Karpas-422 (cell line): ENCODE data around the gene SNX24. TPM values are rescaled to one million over a fixed set of nuclear protein-coding genes. Genes with fewer than 3 reads are reported as not detected.

ENCODE experiments used
- DNase-seq: peaks from one replicate; pipeline ENCODE4 v3.0.0-alpha.2; 2015
- H2AFZ ChIP-seq: fragments of 200-600 bp; sonication (generic); 2 replicates; pipeline ENCODE4 v1.6.1; 2014; ENCODE audit warnings: antibody characterized with exemption, low read length, mixed read lengths
- H3K27ac ChIP-seq: fragments of 200-600 bp; sonication (generic); 2 replicates; pipeline ENCODE4 v1.5.1; 2014; ENCODE audit warnings: mild to moderate bottlenecking, low read length, moderate library complexity
- H3K27me3 ChIP-seq: fragments of 200-600 bp; sonication (generic); 2 replicates; pipeline ENCODE4 v1.6.1; 2014; ENCODE audit warnings: low read length, mixed read lengths
- H3K36me3 ChIP-seq: fragments of 200-600 bp; sonication (generic); 2 replicates; pipeline ENCODE4 v1.6.1; 2014; ENCODE audit warnings: low read length, mixed read lengths; ENCODE audit not compliant: insufficient read depth
- H3K4me1 ChIP-seq: fragments of 200-600 bp; sonication (generic); 2 replicates; pipeline ENCODE4 v1.6.1; 2014; ENCODE audit warnings: mild to moderate bottlenecking, low read length, mixed read lengths
- H3K4me2 ChIP-seq: fragments of 200-600 bp; sonication (generic); 2 replicates; pipeline ENCODE4 v1.6.1; 2014; ENCODE audit warnings: low read length, low read depth, mild to moderate bottlenecking; ENCODE audit not compliant: poor library complexity, severe bottlenecking
- H3K4me3 ChIP-seq: fragments of 200-600 bp; sonication (generic); 2 replicates; pipeline ENCODE4 v1.5.1; 2014; ENCODE audit warnings: mild to moderate bottlenecking, antibody characterized with exemption, low read length, mixed read lengths
- H3K79me2 ChIP-seq: fragments of 200-600 bp; sonication (generic); 2 replicates; pipeline ENCODE4 v1.6.1; 2014; ENCODE audit warnings: mild to moderate bottlenecking, low read length, mixed read lengths
- H3K9ac ChIP-seq: fragments of 200-600 bp; sonication (generic); 2 replicates; pipeline ENCODE4 v1.6.0; 2014; ENCODE audit warnings: low read length
- H3K9me2 ChIP-seq: fragments of 200-600 bp; sonication (generic), shearing (Covaris generic); replicated peaks from 2 replicates; pipeline ENCODE4 v1.6.0; 2014; ENCODE audit warnings: mild to moderate bottlenecking, low read length, moderate library complexity; ENCODE audit not compliant: insufficient read depth
- H3K9me3 ChIP-seq: fragments of 300-700, 200-600 bp; sonication (generic); 2 replicates; pipeline ENCODE4 v1.6.1; 2014; ENCODE audit warnings: low read length, mixed read lengths
- H4K20me1 ChIP-seq: fragments of 200-600 bp; sonication (generic); 2 replicates; pipeline ENCODE4 v1.6.1; 2014; ENCODE audit warnings: mild to moderate bottlenecking, antibody characterized with exemption, low read length, low read depth; ENCODE audit not compliant: insufficient read depth
- total RNA-seq: library from RNA; depleted of rRNA; stranded (reverse); fragments of >200 nt; shearing (Covaris generic); gene quantifications from 2 replicates; pipeline ENCODE4 v1.2.3, GENCODE V29; 2014; ENCODE audit warnings: low replicate concordance

Gene SNX24
- total RNA-seq, 1 experiment from 2014 or later = not detected

DNA sequence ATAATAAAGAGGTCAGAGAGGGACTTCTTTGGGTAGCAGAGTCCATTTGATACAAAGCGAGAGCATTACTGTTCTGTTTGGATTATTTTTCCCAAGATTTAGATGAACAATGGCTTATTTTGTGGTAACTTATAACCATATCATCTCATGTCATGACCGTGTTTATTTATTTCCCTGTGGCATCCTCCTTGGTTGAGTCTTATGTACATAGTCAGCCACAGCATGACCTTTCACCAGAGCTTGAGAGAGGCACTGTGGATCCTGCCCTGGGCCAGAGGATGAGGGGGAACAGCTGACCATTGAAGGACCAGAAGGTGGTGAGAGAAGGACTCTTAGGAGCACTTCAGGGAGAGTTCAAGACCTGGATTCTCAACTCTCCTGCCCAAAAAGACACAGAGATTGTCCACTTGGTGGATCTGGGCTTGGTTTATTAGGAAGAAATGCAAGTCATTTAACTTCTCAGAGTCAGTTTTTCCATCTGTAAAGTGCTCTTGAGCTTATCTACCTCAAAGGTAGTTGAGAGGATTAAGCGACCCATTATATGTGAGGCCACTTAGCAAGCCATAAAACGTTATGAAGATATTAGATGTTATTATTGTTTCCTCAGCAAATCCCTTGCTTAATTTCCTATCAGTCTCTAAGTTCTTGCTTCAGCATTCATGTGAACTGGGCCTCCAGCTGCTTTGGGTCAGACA is 139.7 kb downstream of the SNX24 start:
- no peak overlapping the region for H3K4me2 ChIP-seq

DNA sequence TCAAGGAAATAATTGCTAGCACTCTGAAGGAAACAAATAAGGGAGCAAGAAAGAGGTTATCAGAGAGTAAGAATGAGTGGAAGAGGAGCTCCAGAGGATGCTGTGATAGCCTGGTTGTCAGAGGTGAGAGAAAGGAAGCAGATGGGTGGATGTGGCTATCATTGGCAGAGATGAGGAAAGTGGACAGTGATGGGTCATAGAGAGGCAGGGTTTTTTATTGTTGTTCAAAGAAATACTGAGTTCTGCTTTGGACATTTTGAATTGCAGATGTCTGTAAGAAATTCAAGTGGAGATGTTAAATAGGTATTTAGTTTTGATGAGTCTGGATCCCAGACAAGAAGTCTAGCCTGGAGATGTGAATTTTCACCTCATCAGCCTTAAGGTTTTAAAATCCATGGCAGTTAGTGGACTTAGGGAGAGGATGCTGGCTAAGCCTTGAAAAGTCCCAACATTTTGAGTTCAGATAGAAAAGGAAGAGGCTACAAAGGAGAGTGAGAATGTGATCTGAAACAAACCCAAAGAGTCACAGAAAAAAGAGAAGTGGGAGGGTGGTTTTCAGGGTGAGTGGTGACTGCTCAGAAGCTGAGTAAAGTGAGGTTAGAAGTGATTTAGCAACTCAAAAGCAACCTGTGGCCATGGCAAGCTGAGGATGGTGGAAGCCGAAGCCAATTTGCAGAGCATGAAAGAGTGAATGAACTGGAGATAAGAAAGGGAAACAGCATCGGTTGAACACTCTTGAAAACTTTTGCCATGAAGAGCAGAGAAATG is 140.7 kb downstream of the SNX24 start:
- no peaks in the 10 kb centered on the region for H3K79me2 ChIP-seq
- no peak for DNase-seq
- H3K27ac ChIP-seq = no peak overlapping the region
- no peaks in the 10 kb centered on the region for H3K36me3 ChIP-seq
- H3K27me3 ChIP-seq = no peaks in the 10 kb centered on the region
- H3K9me2 ChIP-seq = no peaks in the 10 kb centered on the region
- H4K20me1 ChIP-seq = no peaks in the 10 kb centered on the region
- no peak overlapping the region for H2AFZ ChIP-seq
- no peak overlapping the region for H3K4me2 ChIP-seq
- H3K9ac ChIP-seq = no peak overlapping the region
- H3K9me3 ChIP-seq = no peaks in the 10 kb centered on the region
- no peaks in the 10 kb centered on the region for H3K4me1 ChIP-seq
- H3K4me3 ChIP-seq = no peak overlapping the region

More for the DNA sequence above, 139.7 kb downstream of the SNX24 start:
- H3K4me3 ChIP-seq = no peak overlapping the region
- no peaks in the 10 kb centered on the region for H3K27me3 ChIP-seq
- H3K9me3 ChIP-seq = no peaks in the 10 kb centered on the region
- no peak overlapping the region for H3K27ac ChIP-seq
- no peak for DNase-seq
- no peak overlapping the region for H3K9ac ChIP-seq
- H4K20me1 ChIP-seq = no peaks in the 10 kb centered on the region
- no peaks in the 10 kb centered on the region for H3K4me1 ChIP-seq
- no peaks in the 10 kb centered on the region for H3K79me2 ChIP-seq
- no peaks in the 10 kb centered on the region for H3K36me3 ChIP-seq
- no peak overlapping the region for H2AFZ ChIP-seq
- H3K9me2 ChIP-seq = no peaks in the 10 kb centered on the region

DNA sequence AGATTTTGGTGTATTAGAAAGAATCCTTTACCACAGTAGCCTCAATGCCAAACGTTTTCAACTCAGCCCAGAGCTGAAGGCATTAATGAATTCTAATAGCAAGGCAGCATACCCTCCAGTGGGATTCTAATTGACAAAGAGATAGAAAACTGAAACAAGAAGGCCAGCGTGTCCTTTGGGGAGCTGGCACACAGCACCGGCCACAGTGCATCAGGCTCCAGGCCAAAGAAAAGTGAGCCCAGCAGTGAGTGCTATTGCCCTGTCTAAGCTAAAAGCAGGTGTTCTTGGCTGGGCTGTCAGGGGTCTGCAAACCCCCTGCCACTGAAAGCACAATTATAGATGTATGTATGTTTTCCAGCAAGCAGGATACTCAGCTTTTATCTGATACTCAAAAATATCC is 150.7 kb downstream of the SNX24 start:
- Histone ChIP-seq H3K4me2 (no peak overlapping the region), H3K79me2 (no peaks in the 10 kb centered on the region)

DNA sequence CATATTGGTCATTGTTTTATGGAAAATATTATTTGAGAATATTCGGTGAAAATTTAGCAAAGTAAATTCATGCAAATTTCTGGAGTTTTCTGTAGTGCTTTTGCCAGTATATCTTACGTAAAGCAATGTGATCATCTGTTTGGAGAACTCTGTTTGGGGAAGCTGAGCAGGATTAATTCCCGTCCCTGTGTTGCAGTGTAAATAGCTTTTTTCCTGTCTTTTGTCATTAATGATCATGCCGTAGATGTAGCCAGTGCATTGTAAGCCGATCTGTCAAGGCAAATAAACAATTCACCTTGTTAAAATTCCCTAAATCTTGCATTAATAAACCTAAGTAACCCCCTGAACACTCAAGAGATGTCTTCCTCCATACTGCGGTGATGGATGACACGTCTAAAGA is 151.9 kb downstream of the SNX24 start:
- no peak for DNase-seq
- Histone ChIP-seq H3K9me3 (no peaks in the 10 kb centered on the region), H4K20me1 (no peaks in the 10 kb centered on the region), H3K4me3 (no peak overlapping the region), H3K9me2 (no peaks in the 10 kb centered on the region), H3K27ac (no peak overlapping the region), H3K4me2 (no peak overlapping the region), H3K36me3 (no peaks in the 10 kb centered on the region), H3K4me1 (no peaks in the 10 kb centered on the region), H3K79me2 (no peaks in the 10 kb centered on the region), H2AFZ (no peak overlapping the region), H3K27me3 (no peaks in the 10 kb centered on the region), H3K9ac (no peak overlapping the region)

More for the DNA sequence above, 150.7 kb downstream of the SNX24 start:
- Histone ChIP-seq H3K27ac (no peak overlapping the region), H3K9ac (no peak overlapping the region), H3K9me2 (no peaks in the 10 kb centered on the region), H4K20me1 (no peaks in the 10 kb centered on the region), H3K36me3 (no peaks in the 10 kb centered on the region), H3K9me3 (no peaks in the 10 kb centered on the region), H2AFZ (no peak overlapping the region), H3K27me3 (no peaks in the 10 kb centered on the region), H3K4me1 (no peaks in the 10 kb centered on the region), H3K4me3 (no peak overlapping the region)
- DNase-seq = no peak

DNA sequence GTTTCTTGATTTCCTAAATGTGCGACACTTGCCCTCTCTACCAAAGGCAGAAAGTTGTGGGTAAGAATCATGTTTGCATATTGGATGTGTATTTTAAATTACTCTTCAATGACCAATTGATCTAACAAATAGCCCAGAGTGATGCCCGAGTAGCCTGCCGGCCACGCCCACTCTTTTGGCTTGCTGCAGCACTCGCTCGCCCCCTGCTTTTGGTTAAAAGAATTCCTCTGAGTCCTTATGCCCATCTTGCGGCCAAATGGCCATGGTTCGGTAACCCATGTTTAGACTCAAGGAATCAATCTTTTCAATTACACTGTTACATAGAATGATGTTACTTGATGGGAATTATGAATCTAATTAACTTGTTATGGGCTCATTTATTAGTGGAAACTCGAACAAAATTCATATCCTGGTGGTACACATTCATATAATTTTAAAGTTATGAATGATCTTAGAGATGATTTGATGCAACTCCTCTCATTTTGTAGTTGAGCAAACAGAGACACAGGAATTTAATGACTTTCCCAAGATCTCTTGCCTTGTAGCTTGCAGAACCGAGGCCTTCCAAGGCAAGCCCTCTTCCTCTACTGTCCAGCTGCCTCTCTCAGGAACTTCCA is 154.6 kb downstream of the SNX24 start:
- Histone ChIP-seq H3K9ac (no peak overlapping the region), H3K36me3 (no peaks in the 10 kb centered on the region)

DNA sequence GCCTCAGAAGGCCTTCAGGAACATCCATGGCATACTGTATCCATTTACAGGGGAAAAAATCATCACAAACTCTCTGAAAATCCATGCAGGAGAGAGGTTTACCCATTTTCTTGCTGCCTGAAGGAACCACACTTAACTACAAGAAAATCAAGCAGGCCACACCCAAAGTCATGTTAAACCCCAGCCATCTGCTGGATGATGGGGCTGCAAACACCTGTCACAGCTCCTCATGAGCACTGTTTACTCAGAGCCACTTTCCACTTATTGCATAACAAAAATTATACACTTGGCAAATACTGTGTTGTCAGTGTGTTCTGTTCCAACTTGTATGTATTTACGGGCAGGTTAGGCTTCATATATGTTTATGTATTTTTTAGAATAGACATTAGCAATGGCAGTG is 155.3 kb downstream of the SNX24 start:
- H3K4me2 ChIP-seq = no peak overlapping the region
- no peaks in the 10 kb centered on the region for H3K9me2 ChIP-seq
- H3K27me3 ChIP-seq = no peaks in the 10 kb centered on the region
- H3K36me3 ChIP-seq = no peaks in the 10 kb centered on the region
- no peak for DNase-seq
- no peak overlapping the region for H2AFZ ChIP-seq
- no peaks in the 10 kb centered on the region for H3K79me2 ChIP-seq
- H3K9me3 ChIP-seq = no peaks in the 10 kb centered on the region
- no peaks in the 10 kb centered on the region for H4K20me1 ChIP-seq
- no peak overlapping the region for H3K9ac ChIP-seq
- no peaks in the 10 kb centered on the region for H3K4me1 ChIP-seq
- no peak overlapping the region for H3K4me3 ChIP-seq
- no peak overlapping the region for H3K27ac ChIP-seq

More for the DNA sequence above, 154.6 kb downstream of the SNX24 start:
- no peaks in the 10 kb centered on the region for H3K9me3 ChIP-seq
- no peaks in the 10 kb centered on the region for H3K27me3 ChIP-seq
- H3K27ac ChIP-seq = no peak overlapping the region
- no peaks in the 10 kb centered on the region for H4K20me1 ChIP-seq
- DNase-seq = peak; percentile 85
- H3K4me1 ChIP-seq = no peaks in the 10 kb centered on the region
- H3K79me2 ChIP-seq = no peaks in the 10 kb centered on the region
- no peak overlapping the region for H3K4me2 ChIP-seq
- no peak overlapping the region for H2AFZ ChIP-seq
- H3K9me2 ChIP-seq = no peaks in the 10 kb centered on the region
- H3K4me3 ChIP-seq = no peak overlapping the region

DNA sequence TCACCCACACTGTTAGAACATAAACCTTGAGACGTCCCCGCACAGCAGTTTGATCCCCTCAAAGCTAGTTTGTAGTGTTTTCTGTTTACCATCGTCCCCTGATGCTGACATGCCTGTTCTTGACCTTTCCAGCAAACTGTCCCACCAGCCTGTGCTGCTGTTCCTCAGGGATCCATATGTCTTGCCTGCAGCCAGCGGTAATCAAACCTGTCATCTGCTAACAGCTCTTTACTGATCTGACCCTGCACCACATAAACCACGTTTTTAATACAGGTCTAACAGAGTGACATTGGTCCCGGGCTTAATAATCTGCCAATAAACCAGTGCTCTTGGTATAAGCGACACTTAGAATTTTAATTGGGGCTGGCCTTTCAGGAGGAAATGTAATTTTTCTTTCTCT is 156.4 kb downstream of the SNX24 start:
- H3K4me3 ChIP-seq = no peak overlapping the region
- H3K9me3 ChIP-seq = no peaks in the 10 kb centered on the region
- no peak overlapping the region for H3K27ac ChIP-seq
- H2AFZ ChIP-seq = no peak overlapping the region
- DNase-seq = no peak
- H3K27me3 ChIP-seq = no peaks in the 10 kb centered on the region
- H3K4me2 ChIP-seq = no peak overlapping the region
- no peak overlapping the region for H3K9ac ChIP-seq
- H3K9me2 ChIP-seq = no peaks in the 10 kb centered on the region
- no peaks in the 10 kb centered on the region for H3K79me2 ChIP-seq
- no peaks in the 10 kb centered on the region for H3K4me1 ChIP-seq
- no peaks in the 10 kb centered on the region for H3K36me3 ChIP-seq
- H4K20me1 ChIP-seq = no peaks in the 10 kb centered on the region

DNA sequence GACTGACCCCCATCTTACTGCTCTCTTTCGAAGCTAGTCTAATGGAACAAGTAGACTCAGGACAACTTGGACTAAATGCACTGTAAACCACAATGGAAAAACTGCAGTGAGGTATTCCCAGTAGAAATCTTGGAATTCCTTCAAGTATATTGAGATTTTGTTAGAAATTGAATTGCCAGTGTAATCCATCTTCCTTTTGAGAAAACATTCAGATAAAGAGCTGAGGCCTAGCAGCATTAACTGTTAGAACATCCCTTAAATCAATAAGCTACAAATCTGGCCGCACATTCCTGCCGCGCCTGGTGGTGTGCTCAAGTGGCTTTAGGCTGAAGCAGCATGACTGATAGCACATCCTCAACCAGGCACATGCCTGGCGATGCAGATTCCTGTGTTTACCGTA is 161.8 kb downstream of the SNX24 start:
- Histone ChIP-seq H3K9me3 (no peaks in the 10 kb centered on the region), H3K4me3 (no peak overlapping the region), H3K36me3 (no peaks in the 10 kb centered on the region), H3K9me2 (no peaks in the 10 kb centered on the region), H3K79me2 (no peaks in the 10 kb centered on the region), H3K27me3 (no peaks in the 10 kb centered on the region), H3K27ac (no peak overlapping the region), H3K4me2 (no peak overlapping the region), H3K4me1 (no peaks in the 10 kb centered on the region), H4K20me1 (no peaks in the 10 kb centered on the region), H3K9ac (no peak overlapping the region), H2AFZ (no peak overlapping the region)
- no peak for DNase-seq
